ENCODE measurements around the gene TBCD.

- no peak for TF ChIP-seq CTCF (conservative IDR thresholded peaks at IDR 0.05 in 1 of 2, IDR thresholded peaks at IDR 0.05 in 1 of 2; ENCODE audit: extremely low read depth in 1 of 2, insufficient read depth in 1 of 2, low read depth in 1 of 2, low read length in 2 of 2)
- TF ChIP-seq EZH2 (IDR thresholded peaks at IDR 0.05; ENCODE audit: borderline replicate concordance, low read length): no peak
These were observed 210.4 kb downstream of the TBCD start for GRCh38 chr17:82962163-82962720.

Data from mammary epithelial cell (primary cell).